Testis (tissue), 3 donors: ENCODE results near the gene GMEB2. TPM values are rescaled to one million over a fixed set of nuclear protein-coding genes. Genes with fewer than 3 reads are reported as not detected.

ENCODE experiments used
- DNase-seq: peaks from one replicate; pipeline ENCODE4 v3.0.0-alpha.2; 2019
- H3K27ac ChIP-seq, 2 donors: fragments of 200-600 bp; sonication (generic); one replicate each; pipeline ENCODE4 v1.5.1; 2019
- H3K27me3 ChIP-seq: fragments of 200-600 bp; sonication (generic); one replicate; pipeline ENCODE4 v1.5.1; 2019
- H3K36me3 ChIP-seq: fragments of 200-600 bp; sonication (generic); one replicate; pipeline ENCODE4 v1.5.1; 2017; ENCODE audit warnings: low read depth; ENCODE audit errors: missing control alignments
- H3K4me1 ChIP-seq: fragments of 200-600 bp; sonication (generic); one replicate; pipeline ENCODE4 v1.5.1; 2019
- H3K4me3 ChIP-seq, 2 donors: fragments of 200-600 bp; sonication (generic); one replicate each; pipeline ENCODE4 v1.5.1; 2017 to 2019
- H3K9me3 ChIP-seq: fragments of 200-600 bp; sonication (generic); one replicate; pipeline ENCODE4 v1.5.1; 2017
- POLR2A ChIP-seq: fragments of 450-650 bp; IDR thresholded peaks from one replicate; pipeline ENCODE4 v1.6.1; 2017; ENCODE audit warnings: antibody characterized with exemption, mild to moderate bottlenecking, moderate library complexity
- WGBS, 2 donors: methylation state at CpG; one replicate each; pipeline ENCODE4 v1.1.5; 2018; 5-methylcytosine and 5-hydroxymethylcytosine counted together
- intact Hi-C: fragments of 100-400 bp; cut with DNase I; formaldehyde crosslinking; loops from one replicate; pipeline ENCODE4 v1.15.1; 2023; ENCODE audit warnings: low total_unique reads
- polyA plus RNA-seq: library from polyadenylated mRNA; stranded (reverse); fragments of 350-450 nt; fragmentation: Illumina TruSeq; extraction: RNeasy Lipid Tissue Mini Kit (QIAGEN cat#74804); gene quantifications from one replicate; pipeline ENCODE4 v1.2.3, GENCODE V29; 2014; ENCODE audit warnings: low read depth, low replicate concordance; ENCODE audit not compliant: insufficient read depth
- total RNA-seq, 2 donors: library from RNA; depleted of rRNA; stranded (reverse); fragments of >200 nt; gene quantifications; one replicate each; pipeline ENCODE4 v1.2.3, GENCODE V29; 2016
- TF ChIP-seq, protein P1 (sequence below), 3 experiments: fragments of 450-650 bp in 2 of 3; fragments of 200-600 bp in 1 of 3; sonication (generic) in 1 of 3; IDR thresholded peaks; one replicate each; pipeline ENCODE4 v1.5.1; 2016 to 2019; ENCODE audit warnings: antibody characterized with exemption in 3 of 3, mild to moderate bottlenecking in 2 of 3, moderate library complexity in 1 of 3

The GMEB2 gene
- total and polyA plus RNA-seq, 3 donors from 2014 or later, result 20.3 to 33.1 (median 31.0) TPM

DNA sequence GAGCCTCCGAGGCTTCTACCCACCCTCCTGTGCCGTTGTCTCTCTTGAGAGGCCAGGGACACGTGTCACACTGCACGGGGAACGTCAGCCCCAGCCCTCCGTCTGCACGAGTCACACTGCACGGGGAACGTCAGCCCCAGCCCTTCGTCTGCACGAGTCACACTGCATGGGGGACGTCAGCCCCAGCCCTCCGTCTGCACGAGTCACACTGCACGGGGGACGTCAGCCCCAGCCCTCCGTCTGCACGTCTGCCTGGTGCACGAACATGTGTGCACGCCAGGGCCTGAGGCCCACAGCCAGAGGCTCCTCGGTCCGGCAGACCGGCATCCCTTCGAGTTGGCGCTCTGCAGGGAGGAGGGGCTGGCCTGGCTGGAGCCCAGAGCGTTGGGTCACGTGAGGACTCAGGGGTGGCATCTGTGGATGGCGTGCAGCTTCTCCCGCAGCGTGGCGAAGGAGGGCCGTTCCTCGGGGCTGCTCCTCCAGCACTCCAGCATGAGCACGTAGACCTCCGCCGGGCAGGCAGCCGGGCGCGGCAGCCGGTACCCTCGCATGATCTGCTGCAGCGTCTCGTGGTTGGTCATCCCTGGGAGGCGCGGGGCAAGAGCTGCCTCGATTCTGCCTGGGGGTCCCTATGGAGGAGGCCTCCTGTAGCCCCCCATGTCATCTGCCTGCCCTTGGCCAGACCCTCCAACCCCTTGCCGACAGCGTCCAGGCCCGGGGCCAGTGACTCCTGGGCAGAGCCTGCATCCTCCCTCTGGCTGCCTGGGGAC is 86.3 kb downstream of the GMEB2 start:
- no peak for DNase-seq
- Histone ChIP-seq H3K4me3 (no peak overlapping the region), H3K9me3 (no peaks in the 10 kb centered on the region), H3K4me1 (peaks cover 6% of the 10 kb centered on the region), H3K27me3 (no peaks in the 10 kb centered on the region), H3K36me3 (no peaks in the 10 kb centered on the region), H3K27ac (no peak overlapping the region)
- TF ChIP-seq, protein P1, sequence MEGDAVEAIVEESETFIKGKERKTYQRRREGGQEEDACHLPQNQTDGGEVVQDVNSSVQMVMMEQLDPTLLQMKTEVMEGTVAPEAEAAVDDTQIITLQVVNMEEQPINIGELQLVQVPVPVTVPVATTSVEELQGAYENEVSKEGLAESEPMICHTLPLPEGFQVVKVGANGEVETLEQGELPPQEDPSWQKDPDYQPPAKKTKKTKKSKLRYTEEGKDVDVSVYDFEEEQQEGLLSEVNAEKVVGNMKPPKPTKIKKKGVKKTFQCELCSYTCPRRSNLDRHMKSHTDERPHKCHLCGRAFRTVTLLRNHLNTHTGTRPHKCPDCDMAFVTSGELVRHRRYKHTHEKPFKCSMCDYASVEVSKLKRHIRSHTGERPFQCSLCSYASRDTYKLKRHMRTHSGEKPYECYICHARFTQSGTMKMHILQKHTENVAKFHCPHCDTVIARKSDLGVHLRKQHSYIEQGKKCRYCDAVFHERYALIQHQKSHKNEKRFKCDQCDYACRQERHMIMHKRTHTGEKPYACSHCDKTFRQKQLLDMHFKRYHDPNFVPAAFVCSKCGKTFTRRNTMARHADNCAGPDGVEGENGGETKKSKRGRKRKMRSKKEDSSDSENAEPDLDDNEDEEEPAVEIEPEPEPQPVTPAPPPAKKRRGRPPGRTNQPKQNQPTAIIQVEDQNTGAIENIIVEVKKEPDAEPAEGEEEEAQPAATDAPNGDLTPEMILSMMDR (IDR thresholded peaks at IDR 0.05), result no peak
- TF ChIP-seq POLR2A, result no peak
- intact Hi-C loops, result no loop called here
- 73 to 81% methylated on average over 14 to 49 of the region's 49 CpGs for WGBS, 2 donors

DNA sequence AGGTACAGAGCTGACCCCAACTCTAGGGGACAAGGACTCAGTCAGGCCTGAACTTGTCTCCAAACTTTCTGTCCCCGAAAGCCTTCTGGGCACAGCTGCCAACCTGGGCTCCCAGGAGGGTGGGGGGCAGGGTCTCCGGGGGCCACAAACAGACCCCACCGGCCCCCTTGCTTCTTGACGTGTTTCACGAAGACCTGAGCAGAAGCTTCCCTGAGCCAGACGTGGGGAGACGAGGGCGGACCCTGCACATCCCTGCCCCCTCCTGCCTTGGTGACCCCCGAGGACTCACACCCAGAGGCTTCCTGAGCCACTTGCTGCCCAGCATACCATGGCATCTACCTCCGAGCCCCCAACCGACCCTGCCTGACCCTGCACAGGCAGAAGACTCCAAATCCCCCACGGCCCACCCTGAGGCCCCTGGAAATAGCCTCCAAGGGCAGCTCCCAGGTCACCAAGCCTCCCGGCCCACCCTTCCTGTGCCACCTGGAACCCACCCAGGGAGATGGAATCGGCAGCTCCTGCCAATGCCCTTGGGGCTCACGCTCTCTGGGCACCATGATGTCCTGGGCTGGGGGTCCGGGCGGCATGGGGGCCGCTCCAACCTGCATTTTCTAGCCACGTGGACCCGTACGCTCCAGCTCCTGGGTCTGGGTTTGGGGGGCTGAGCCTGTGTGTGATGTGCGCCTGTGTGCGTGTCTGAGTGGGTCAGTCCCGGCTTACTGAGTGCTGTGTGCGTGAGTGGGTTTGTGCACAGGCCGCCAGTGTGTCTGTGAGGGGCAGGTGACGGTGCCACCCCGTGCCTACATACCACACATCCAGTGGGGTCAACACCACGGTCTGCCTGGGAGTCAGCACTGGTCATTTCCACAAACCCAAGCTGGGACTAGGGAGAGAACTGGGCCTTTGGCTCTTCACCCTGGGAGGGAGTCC is 87.2 kb downstream of the GMEB2 start:
- intact Hi-C loops, result loop anchor here (5.0 kb wide), 1 partner anchor 438 kb away; the partner anchor contains the start of gene SAMD10
- 92 to 97% methylated on average over 9 to 29 of the region's 29 CpGs for WGBS, 2 donors
- peaks cover 10% of the 10 kb centered on the region for H3K4me1 ChIP-seq

DNA sequence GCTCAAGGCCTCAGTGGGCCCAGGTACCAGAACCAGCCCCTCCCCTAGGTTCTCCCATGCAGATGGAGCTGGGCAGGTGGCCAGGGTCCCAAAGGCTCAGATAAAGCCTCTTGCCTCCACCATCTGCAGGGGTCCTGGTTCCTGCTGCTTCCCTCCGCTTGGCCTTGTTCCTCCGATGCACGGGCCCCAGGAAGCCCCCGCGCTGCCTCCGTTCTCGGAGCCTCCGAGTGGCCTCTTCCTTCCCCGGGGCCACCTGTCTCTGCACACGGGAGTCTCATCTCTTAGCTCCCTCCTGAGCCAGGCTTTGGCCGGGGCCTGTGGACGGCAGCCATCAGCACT is 87.8 kb downstream of the GMEB2 start:
- no peak overlapping the region for H3K4me3 ChIP-seq
- no peak for DNase-seq
- intact Hi-C loops, result loop anchor here (5.0 kb wide), 1 partner anchor 438 kb away; the partner anchor contains the start of gene SAMD10
- H3K4me1 ChIP-seq, result peaks cover 10% of the 10 kb centered on the region
- no peaks in the 10 kb centered on the region for H3K36me3 ChIP-seq
- no peak overlapping the region for H3K27ac ChIP-seq
- WGBS, 2 donors, result 62 to 90% methylated on average over 7 to 12 of the region's 12 CpGs
- no peaks in the 10 kb centered on the region for H3K27me3 ChIP-seq
- TF ChIP-seq, protein P1 (IDR thresholded peaks at IDR 0.05), result no peak
- no peak for TF ChIP-seq POLR2A
- H3K9me3 ChIP-seq, result no peaks in the 10 kb centered on the region

More for the DNA sequence above, 87.2 kb downstream of the GMEB2 start:
- Histone ChIP-seq H3K27ac (no peak overlapping the region), H3K36me3 (no peaks in the 10 kb centered on the region), H3K4me3 (no peak overlapping the region), H3K9me3 (no peaks in the 10 kb centered on the region), H3K27me3 (no peaks in the 10 kb centered on the region)
- DNase-seq, result no peak
- TF ChIP-seq, protein P1 (IDR thresholded peaks at IDR 0.05), result no peak
- no peak for TF ChIP-seq POLR2A

DNA sequence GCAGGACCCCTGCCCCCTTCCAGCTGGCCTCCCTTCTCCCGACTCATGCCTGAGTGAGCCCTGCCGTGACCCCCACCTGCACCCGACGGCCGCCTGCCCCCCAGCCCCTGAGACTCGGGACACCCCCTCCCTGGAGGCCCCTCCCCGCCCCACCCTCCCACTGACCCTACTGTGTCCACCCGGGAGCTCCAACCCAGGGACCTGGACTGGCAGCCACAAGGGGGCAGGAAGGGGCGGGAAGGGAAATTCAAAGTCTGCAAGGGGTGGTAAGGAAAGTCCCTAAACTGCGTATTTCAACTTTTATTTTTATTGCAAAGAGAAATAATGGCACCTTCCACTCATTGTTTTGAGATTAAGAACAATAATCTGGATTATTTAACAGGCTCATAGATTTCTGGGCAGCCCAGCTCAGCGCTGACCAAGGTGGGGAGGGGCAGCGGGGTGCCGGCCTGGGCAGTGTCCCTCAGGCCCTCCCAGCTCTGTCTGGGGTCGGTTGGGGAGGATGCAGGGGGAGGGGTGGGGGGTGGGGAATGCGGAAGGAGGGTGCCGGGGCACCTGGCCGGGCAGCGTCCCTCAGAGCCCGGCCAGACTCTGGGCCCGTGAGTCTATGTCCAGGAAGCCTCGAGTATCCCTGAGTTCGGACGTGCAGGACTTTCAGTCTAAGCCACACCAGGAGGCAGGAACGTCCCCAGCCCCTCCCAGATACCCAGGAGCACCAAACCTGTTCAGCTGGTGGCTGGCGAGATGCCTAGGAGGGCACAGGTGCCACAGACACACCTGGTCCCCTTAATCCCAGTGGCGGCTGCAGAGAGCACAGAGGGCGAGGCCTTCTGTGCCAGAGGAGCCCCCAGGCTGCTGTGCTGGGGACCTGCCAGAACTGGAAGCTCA is 88.5 kb downstream of the GMEB2 start:
- H3K27ac ChIP-seq, result no peak overlapping the region
- H3K36me3 ChIP-seq, result no peaks in the 10 kb centered on the region
- H3K4me3 ChIP-seq, result no peak overlapping the region
- no peak for TF ChIP-seq POLR2A
- TF ChIP-seq, protein P1 (IDR thresholded peaks at IDR 0.05), result no peak
- peaks cover 10% of the 10 kb centered on the region for H3K4me1 ChIP-seq
- intact Hi-C loops, result loop anchor here (5.0 kb wide), 1 partner anchor 439 kb away; the partner anchor contains the start of gene SAMD10
- no peak for DNase-seq
- 32 to 66% methylated on average over 4 to 27 of the region's 27 CpGs for WGBS, 2 donors
- no peaks in the 10 kb centered on the region for H3K27me3 ChIP-seq
- no peaks in the 10 kb centered on the region for H3K9me3 ChIP-seq
